Measurements from ENCODE around the gene RBM10.

The RBM10 gene

GRCh38 chrX:47146936-47147859 lies 2.2 kb downstream of the RBM10 start:
- no peak for ATAC-seq
- no peak for DNase-seq

GRCh38 chrX:47148946-47149345 lies 3.9 kb downstream of the RBM10 start:
- DNase-seq (no peak), ATAC-seq (no peak)

DNA sequence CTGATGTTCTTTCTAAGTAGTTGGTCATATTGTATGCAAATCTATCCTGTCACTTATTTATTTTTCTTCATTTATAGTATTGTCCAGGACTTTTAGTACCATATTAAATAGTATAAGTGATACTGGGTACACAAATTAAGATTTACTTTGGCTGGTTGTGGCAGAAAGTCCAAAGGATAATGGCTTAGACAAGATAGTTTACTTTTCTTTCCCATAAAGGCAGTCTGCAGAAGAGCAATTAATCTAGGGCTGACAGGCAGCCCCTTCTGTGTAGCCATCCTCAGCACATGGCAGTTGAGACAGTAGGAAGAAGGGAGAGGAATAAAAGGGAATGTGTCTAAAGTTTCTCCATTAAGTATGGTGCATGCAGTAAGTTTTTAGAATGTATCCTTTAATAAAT lies 6.4 kb downstream of the RBM10 start:
- ATAC-seq (no peak), DNase-seq (no peak)

DNA sequence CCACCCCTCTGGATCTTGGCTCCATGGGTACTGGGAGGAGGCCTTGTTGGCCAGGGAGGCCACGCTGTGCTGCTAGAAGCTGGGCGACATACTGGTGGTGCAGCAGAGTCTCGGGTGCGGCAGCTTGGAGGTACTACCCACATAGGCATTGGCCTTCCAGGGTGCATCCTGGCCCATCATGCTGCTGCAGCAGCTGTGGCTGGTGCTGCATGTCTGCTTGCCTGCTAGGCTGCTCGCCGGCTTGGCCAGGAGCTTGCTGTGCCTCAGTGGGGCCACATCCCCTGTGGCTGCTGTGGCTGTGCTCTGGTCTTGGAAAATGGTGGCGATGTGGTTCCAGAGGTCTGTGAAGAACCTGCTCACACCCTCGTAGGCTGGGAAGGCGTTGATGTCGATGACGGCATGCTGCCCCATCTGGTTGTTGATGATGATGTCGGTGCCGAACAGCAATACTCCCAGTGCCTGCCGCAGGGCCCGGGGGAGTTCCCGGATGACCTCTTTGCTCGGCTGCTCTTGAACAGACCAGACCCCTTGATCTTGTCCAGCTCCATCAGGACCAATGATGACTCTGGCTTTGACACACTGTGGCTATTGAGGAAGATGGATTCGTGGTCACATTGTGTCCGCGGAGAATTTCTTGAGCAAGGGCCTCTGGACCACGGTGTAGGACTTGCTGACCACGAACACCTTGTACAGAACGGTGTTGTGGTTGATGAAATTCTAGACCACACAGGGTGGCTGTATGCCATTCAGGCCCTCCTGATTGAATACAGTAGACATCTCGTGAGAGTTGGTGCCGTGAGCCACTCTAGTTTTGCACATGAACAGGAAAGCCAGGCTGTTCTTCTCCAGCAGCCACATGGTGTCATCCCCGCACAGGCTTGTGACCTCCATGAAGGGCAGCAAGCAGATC lies 11.8 kb downstream of the RBM10 start:
- no peak for ATAC-seq
- no peak for DNase-seq

GRCh38 chrX:47158131-47158530 lies 13.1 kb downstream of the RBM10 start:
- DNase-seq (no peak), ATAC-seq (no peak)

GRCh38 chrX:47158781-47159180 lies 13.8 kb downstream of the RBM10 start:
- ATAC-seq (no peak), DNase-seq (no peak)

GRCh38 chrX:47160781-47161180 lies 15.8 kb downstream of the RBM10 start:
- ATAC-seq = no peak
- DNase-seq = no peak

DNA sequence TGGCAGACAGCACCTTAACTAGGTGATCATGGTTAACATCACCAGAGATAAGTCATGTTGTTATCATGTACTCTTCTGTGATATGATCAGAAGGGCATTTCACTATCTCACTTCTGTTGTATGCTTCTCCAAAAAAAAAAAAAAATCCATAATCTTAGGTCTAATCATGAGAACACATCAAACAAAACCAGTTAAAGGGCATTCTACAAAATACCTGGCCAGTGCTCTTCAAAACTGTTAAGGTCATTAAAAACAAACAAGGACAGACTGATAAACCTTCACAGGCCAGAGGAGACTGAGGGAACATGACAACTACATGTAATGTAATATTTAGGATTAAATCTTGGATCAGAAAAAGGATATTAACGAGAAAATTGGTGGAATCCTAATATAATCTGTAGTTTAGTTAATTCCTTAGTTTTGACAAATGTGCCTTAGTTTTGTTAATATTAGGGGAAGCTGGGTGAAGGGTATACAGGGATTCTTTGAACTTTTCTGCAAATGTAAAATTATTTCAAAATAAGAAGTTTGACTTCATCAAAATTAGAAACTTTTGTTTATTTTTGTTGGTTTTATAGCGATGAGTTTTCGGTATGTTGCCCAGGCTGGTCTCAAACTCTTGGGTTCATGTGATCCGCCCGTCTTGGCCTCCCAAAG lies 18.0 kb downstream of the RBM10 start:
- ATAC-seq = no peak

DNA sequence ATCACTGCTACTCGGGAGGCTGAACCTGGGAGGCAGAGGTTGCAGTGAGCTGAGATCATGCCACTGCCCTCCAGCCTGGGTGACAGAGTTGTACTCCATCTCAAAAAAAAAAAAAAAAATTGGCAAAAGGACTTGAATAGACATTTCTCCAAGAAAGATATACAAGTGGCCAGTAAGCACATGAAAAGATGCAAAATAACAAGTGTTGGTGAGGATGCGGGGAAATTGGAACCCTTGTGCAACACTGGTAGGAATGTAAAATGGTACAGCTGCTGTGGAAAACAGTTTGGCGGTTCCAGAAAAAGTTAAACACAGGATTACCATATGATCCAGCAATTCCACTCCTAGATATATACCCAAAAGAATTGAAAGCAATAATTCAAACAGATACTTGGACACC lies 19.4 kb downstream of the RBM10 start:
- DNase-seq = no peak
- no peak for ATAC-seq

More for the DNA sequence above, 18.0 kb downstream of the RBM10 start:
- no peak for DNase-seq

DNA sequence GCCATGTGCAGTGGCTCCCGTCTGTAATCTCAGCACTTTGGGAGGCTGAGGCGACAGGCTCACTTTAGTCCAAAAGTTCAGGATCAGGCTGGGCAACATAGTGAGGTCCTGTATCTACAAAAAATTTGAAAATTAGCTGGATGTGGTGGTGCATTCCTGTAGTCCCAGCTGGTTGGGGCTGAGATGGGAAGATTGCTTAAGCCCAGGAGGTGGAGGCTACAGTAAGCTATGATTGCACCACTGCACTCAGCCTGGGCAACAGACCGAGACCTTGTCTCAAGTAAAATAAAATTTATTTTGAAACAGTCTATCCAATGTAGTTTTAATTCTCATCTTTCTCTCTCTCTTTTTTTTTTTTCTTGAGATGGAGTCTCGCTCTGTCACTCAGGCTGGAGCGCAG lies 21.1 kb downstream of the RBM10 start:
- DNase-seq (no peak), ATAC-seq (no peak)

GRCh38 chrX:47168495-47169073 lies 23.6 kb downstream of the RBM10 start:
- ATAC-seq = no peak
- DNase-seq = no peak

- no peak for DNase-seq
- ATAC-seq = no peak
These were observed 24.3 kb downstream of the RBM10 start for GRCh38 chrX:47169273-47169672.

DNA sequence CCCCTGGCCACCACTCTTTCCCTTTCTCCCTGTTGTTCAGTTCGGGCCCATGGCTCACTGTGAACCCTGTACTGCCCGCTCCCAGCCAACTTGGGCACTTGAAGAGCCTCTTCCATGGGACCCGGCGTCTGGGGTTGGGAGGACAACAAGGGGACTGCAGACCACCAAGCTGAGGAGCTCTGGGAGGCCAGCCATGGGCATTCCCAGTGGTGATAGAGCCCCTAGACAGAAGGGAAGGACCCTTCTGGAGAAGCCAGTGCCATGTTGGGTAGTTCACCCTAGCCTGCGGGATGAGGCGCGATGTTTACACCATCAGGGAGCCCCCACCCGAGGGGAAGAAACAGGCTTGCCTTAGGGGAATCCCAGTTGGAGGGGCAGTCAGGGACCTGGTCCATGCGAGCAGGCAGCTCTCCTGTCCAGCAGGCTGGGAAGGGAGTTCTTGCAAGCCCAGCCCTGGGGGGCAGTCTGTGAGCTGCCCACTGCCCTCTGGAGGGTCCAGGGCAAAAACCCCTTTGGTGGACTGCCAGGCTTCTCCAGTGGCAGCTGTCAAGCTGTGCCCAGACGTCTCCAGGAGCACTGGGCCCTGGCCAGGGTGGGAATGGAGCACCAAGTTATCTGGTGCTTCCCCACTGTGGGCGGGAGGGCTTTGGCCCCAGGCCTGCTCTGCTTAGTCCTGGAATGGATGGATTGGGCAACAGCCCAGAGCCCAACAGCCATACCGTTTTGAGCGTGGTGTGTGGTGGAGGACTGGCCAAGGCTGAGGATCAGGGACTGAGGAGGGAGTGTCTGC lies 24.9 kb downstream of the RBM10 start:
- ATAC-seq (no peak), DNase-seq (no peak)

DNA sequence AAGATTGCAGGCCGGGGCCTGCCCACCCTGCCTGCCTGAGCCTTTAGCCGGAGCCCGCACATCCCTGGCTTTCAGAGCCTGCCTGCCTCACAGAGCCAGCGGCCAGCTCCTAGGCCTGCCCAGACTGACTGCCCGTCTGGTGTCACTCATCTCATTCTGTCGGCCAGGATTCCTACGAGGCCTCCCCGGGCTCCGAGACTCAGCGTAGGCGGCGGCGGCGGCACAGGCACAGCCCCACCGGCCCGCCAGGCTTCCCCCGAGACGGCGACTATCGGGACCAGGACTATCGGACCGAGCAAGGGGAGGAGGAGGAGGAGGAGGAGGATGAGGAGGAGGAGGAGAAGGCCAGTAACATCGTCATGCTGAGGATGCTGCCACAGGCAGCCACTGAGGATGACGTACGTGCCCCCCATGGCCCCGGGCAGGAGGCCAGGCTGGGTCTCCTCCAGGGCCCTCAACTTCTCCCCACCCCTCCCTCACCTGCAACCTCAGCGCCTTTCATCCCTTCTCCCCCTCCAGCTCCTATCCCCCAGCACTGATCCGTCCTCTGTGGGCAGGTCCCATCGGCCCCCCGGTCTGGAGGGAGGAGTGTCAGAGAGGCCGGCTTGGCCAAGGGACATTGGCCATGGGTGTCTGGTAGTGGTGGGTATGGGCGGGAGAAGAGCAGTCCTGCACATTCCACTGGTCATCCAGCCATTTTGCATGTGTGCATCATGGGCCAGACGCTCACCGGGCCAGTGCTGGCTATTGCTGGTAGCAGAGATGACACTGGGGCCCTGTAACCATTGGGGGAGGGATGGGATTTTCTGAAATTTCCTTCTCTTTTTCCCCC lies 26.1 kb downstream of the RBM10 start:
- DNase-seq = no peak
- ATAC-seq = no peak

GRCh38 chrX:47171996-47172395 lies 27.0 kb downstream of the RBM10 start:
- DNase-seq (no peak), ATAC-seq (no peak)

- ATAC-seq (no peak), DNase-seq (no peak)
These were observed 27.5 kb downstream of the RBM10 start for GRCh38 chrX:47172549-47172948.

- DNase-seq = no peak
- ATAC-seq = no peak
These were observed 28.2 kb downstream of the RBM10 start for GRCh38 chrX:47172971-47173792.

GRCh38 chrX:47174376-47174775 lies 29.4 kb downstream of the RBM10 start:
- DNase-seq = no peak

GRCh38 chrX:47174846-47175587 lies 30.0 kb downstream of the RBM10 start:
- no peak for DNase-seq
- no peak for ATAC-seq

More at GRCh38 chrX:47174376-47174775, 29.4 kb downstream of the RBM10 start:
- ATAC-seq = no peak

Data from stimulated activated naive CD8-positive, alpha-beta T cell treated with anti-CD3 and anti-CD28 coated beads, Interleukin-15, Interleukin-2, amounts not matched to agents 100 U/mL and 50 U/mL, for 24 hours (primary cell).